T-cell (primary cell): Measurements from ENCODE around the gene THRA. TPM values are rescaled to one million over a fixed set of nuclear protein-coding genes. Genes with fewer than 3 reads are reported as not detected.

Source experiments
- ATAC-seq, 4 experiments: fragments of 200-7000 bp in 3 of 4; fragments of 150-1000 bp in 1 of 4; cut with Tn5 transposase; replicated peaks in 1 of 4; 1 replicate in 3 of 4; 2 replicates in 1 of 4; pipeline ENCODE4 v1.10.0; 2021; ENCODE audit warnings: moderate library complexity in 3 of 4, mild to moderate bottlenecking in 2 of 4, moderate number of reproducible peaks in 1 of 4
- CTCF ChIA-PET, 2 donors: fragments of 300-600 bp; sonication (Branson Sonifier 250); formaldehyde crosslinking; loops; one replicate each; lab custom pipeline; 2022; ENCODE audit warnings: antibody characterized with exemption in 2 of 2; lab: Charles Lee
- POLR2A ChIA-PET, 2 donors: fragments of 300-600 bp; sonication (Branson Sonifier 250); formaldehyde crosslinking; loops; one replicate each; lab custom pipeline; 2022; ENCODE audit warnings: antibody characterized with exemption in 2 of 2; lab: Charles Lee
- DNase-seq, 35 experiments: peaks; one replicate each; pipeline versions ENCODE4 v3.0.0 to v3.0.0-alpha.2; 2013 to 2023
- H3K27ac ChIP-seq: one replicate; pipeline ENCODE4 v1.5.1; 2013; ENCODE audit warnings: low read length
- H3K27me3 ChIP-seq, 2 experiments: replicated peaks in 1 of 2; 1 replicate in 1 of 2; 2 replicates in 1 of 2; pipeline versions ENCODE4 v1.6.1 to v1.7.0; 2013; ENCODE audit warnings: low read length in 1 of 2, mixed read lengths in 1 of 2; ENCODE audit not compliant: control insufficient read depth in 2 of 2, insufficient read depth in 2 of 2; ENCODE audit errors: extremely low read depth in 1 of 2
- H3K36me3 ChIP-seq, 2 donors: 1 replicate in 1 of 2; 2 replicates in 1 of 2; pipeline versions ENCODE4 v1.6.1 to v1.7.0; 2013; ENCODE audit warnings: low read length in 1 of 2; ENCODE audit not compliant: control insufficient read depth in 2 of 2, insufficient read depth in 1 of 2; ENCODE audit errors: extremely low read depth in 1 of 2
- H3K4me1 ChIP-seq, 2 experiments: 1 replicate in 1 of 2; 2 replicates in 1 of 2; pipeline versions ENCODE4 v1.6.1 to v1.7.0; 2013; ENCODE audit warnings: low read length in 2 of 2, mixed read lengths in 1 of 2; ENCODE audit not compliant: insufficient read depth in 2 of 2, control insufficient read depth in 1 of 2; ENCODE audit errors: extremely low read depth in 1 of 2
- H3K4me3 ChIP-seq, 2 donors: 1 replicate in 1 of 2; 2 replicates in 1 of 2; pipeline versions ENCODE4 v1.5.1 to v1.7.0; 2013; ENCODE audit warnings: mild to moderate bottlenecking in 2 of 2, low read length in 1 of 2, moderate library complexity in 1 of 2; ENCODE audit not compliant: control insufficient read depth in 1 of 2; ENCODE audit errors: extremely low read depth in 1 of 2
- H3K9me3 ChIP-seq: 2 replicates; pipeline ENCODE4 v1.7.0; 2013
- H3K27ac Mint-ChIP-seq, 2 donors: one replicate each; pipeline ENCODE4 v1.8.0; 2020 to 2021; ENCODE audit warnings: mild to moderate bottlenecking in 2 of 2, mixed read lengths in 2 of 2
- H3K27me3 Mint-ChIP-seq, 2 donors: one replicate each; pipeline ENCODE4 v1.8.0; 2021 to 2022; ENCODE audit warnings: mixed read lengths in 2 of 2
- H3K36me3 Mint-ChIP-seq: one replicate; pipeline ENCODE4 v1.8.0; 2021; ENCODE audit warnings: mixed read lengths
- H3K4me1 Mint-ChIP-seq, 3 donors: one replicate each; pipeline ENCODE4 v1.8.0; 2020 to 2022; ENCODE audit warnings: mixed read lengths in 3 of 3, mild to moderate bottlenecking in 1 of 3
- H3K4me3 Mint-ChIP-seq, 3 donors: one replicate each; pipeline ENCODE4 v1.8.0; 2020 to 2022; ENCODE audit warnings: mild to moderate bottlenecking in 3 of 3, mixed read lengths in 3 of 3, moderate library complexity in 3 of 3
- H3K9me3 Mint-ChIP-seq, 3 donors: one replicate each; pipeline ENCODE4 v1.8.0; 2020 to 2022; ENCODE audit warnings: mixed read lengths in 3 of 3
- WGBS: methylation state at CpG from one replicate; pipeline ENCODE4 v1.1.5; 2013; ENCODE audit warnings: missing lambda C conversion rate; ENCODE audit not compliant: insufficient coverage; 5-methylcytosine and 5-hydroxymethylcytosine counted together
- total RNA-seq, 35 experiments: library from RNA in 6 of 35; stranded (reverse) in 6 of 35; fragments of 120-200 nt in 1 of 35; gene quantifications; one replicate each; pipeline versions ENCODE4 v1.2.1 to v1.2.4 and lab custom pipeline; 2013 to 2026

THRA gene
- total RNA-seq, 5 donors from 2014 or later (not counting 1 experiment from before 2014, with no cell fraction given) = 30.4 to 54.0 (median 48.9) TPM

DNA sequence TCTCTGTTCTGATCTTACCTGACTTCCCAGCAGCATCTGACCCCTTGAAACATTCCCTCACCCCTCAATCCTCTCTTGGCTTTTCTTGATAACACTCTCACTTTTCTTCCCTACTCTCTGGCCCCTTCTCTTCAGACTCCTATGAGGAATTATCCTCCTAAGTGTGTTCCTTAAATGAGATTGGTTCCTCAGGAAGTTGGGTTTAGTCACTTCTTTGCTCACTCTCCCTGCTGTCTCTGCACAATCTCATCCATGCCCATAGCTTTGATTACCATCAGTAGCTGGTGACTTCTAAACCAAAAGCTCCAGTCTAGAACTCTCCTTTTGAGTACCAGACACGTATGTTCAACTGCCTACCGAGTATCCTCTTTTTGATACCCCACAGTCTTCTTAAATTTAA, 21.6 kb upstream of the THRA start:
- no peak overlapping the region for H3K27ac Mint-ChIP-seq
- CTCF ChIA-PET = no interaction called here
- ATAC-seq (no peak), DNase-seq (no peak)
- peaks cover 0 to 7% (median 0%) of the 10 kb centered on the region in 3 donors for H3K4me1 Mint-ChIP-seq
- no peaks in the 10 kb centered on the region for H3K27me3 ChIP-seq
- H3K27me3 Mint-ChIP-seq = no peaks in the 10 kb centered on the region
- peaks cover 0 to 18% of the 10 kb centered on the region in 2 donors for H3K36me3 ChIP-seq
- H3K36me3 Mint-ChIP-seq = peaks cover 3% of the 10 kb centered on the region
- no peaks in the 10 kb centered on the region for H3K9me3 Mint-ChIP-seq
- H3K9me3 ChIP-seq = no peaks in the 10 kb centered on the region
- POLR2A ChIA-PET = interaction anchor here in 1 of 2 donors (0.6 kb wide), 1 partner anchor 196 kb away, joined by 3 read pairs; no protein-coding TSS in a partner anchor
- H3K27ac ChIP-seq = no peak overlapping the region
- H3K4me3 Mint-ChIP-seq = no peak overlapping the region
- H3K4me1 ChIP-seq = no peaks in the 10 kb centered on the region
- 92% methylated on average over 2 of the region's 2 CpGs for WGBS
- no peak overlapping the region for H3K4me3 ChIP-seq

DNA sequence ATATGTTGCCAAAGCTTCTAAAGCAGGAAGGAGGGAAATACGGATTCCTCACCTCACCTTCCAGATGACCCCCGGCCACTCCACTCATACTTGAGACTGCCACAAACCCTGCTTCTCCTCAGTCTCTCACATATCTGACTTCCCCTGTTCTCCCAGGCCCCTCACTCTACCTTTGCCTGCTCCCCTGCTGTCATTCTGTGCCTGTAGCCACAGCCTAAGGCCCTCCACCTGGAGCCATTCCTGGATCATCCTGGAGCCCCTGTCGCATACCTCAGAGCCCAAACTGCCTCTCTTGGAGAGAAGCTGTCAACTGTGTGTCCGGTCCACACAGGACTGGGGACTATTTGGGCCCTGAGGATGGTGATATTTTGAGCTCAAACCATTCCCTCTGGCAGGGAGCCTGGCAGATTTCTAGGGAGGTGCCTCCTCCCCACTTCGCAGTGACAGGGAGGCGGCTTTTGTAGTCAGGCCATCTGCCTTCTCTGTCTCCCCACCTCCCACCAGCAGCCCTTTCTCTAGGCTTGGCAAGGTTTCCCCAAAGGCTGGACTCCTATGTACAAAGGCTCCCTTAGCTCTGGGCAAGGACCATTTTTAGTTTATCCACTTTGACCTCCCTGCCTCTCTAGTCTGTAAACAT, 6.3 kb upstream of the THRA start:
- ATAC-seq = no peak
- Mint-ChIP-seq H3K27me3 (peaks cover 0 to 7% of the 10 kb centered on the region in 2 donors), H3K4me3 (no peak overlapping the region), H3K4me1 (peaks cover 12 to 18% (median 18%) of the 10 kb centered on the region in 3 donors), H3K27ac (no peak overlapping the region), H3K36me3 (peaks cover 9% of the 10 kb centered on the region), H3K9me3 (no peaks in the 10 kb centered on the region)
- ChIA-PET POLR2A (no interaction called here), CTCF (interaction anchor here in 1 of 2 donors (0.6 kb wide), 1 partner anchor 117 kb away, joined by 7 read pairs; no protein-coding TSS in a partner anchor)
- peaks cover 0 to 25% of the 10 kb centered on the region in 2 experiments for H3K27me3 ChIP-seq
- H3K27ac ChIP-seq = no peak overlapping the region
- no peak for DNase-seq
- H3K4me3 ChIP-seq = no peak overlapping the region
- H3K9me3 ChIP-seq = no peaks in the 10 kb centered on the region
- 78% methylated on average over 4 of the region's 6 CpGs for WGBS
- H3K36me3 ChIP-seq = peaks cover 0 to 11% of the 10 kb centered on the region in 2 donors
- peaks cover 0 to 15% of the 10 kb centered on the region in 2 experiments for H3K4me1 ChIP-seq

DNA sequence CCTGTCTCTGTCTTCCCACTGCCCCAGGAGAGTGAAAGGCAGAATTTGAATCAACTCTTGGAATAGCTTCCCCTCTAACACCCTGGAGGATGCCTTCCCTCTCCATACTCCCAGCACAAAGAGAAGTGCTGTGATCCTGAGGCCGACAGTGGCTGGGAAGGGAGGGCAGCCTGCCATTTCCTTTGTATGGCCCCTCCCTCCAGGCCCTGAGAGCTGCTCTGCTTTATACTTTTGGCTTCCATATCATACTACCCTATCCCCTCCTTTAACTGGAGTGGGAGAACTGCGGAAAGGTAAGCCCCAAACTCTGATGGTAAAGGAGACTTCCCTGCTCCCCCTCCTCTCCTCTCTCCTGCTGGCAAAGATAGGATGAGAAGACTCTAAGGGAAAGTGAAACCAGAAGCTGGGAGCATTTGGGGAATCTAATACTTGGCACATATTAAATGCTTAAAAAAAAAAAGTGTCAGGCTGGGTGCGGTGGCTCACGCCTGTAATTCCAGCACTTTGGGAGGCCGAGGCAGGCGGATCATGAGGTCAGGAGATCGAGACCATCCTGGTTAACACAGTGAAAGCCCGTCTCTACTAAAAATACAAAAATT, 4.5 kb upstream of the THRA start:
- peaks cover 0 to 7% of the 10 kb centered on the region in 2 donors for H3K27me3 Mint-ChIP-seq
- WGBS = no CpG with 5 or more reads among the region's 8 CpGs
- ATAC-seq (no peak), DNase-seq (no peak)
- Histone ChIP-seq H3K4me1 (peaks cover 2 to 20% of the 10 kb centered on the region in 2 experiments), H3K27me3 (peaks cover 0 to 29% of the 10 kb centered on the region in 2 experiments), H3K27ac (no peak overlapping the region), H3K9me3 (no peaks in the 10 kb centered on the region), H3K36me3 (peaks cover 0 to under 1% of the 10 kb centered on the region in 2 donors), H3K4me3 (no peak overlapping the region)
- POLR2A ChIA-PET = no interaction called here
- H3K27ac Mint-ChIP-seq = no peak overlapping the region
- peaks cover 3% of the 10 kb centered on the region for H3K36me3 Mint-ChIP-seq
- peaks cover 18 to 26% (median 23%) of the 10 kb centered on the region in 3 donors for H3K4me1 Mint-ChIP-seq
- CTCF ChIA-PET = interaction anchor here (0.5 to 1.8 kb wide), 2 partner anchors 17 to 141 kb away, joined by 3 to 7 read pairs; no protein-coding TSS in a partner anchor
- H3K4me3 Mint-ChIP-seq = no peak overlapping the region
- no peaks in the 10 kb centered on the region for H3K9me3 Mint-ChIP-seq

DNA sequence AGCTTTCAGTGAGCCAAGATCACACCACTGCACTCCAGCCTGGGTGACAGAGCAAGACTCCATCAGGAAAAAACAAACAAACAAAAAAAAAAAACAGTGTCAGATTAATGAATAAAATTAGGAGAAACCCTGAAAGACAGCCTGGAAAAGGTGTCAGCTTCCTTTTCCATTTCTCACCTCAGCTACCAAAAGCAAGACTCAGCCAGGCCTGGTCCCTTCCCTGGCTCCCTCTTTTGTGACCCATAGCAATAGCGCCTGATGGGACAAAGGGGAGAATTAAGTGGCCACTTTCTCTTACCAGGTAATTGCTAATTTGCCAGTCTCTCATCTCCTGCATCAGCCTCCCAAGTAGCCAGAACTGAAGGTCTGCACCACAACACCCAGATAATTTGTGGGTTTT, 3.9 kb upstream of the THRA start:
- no peak overlapping the region for H3K27ac Mint-ChIP-seq
- no CpG with 5 or more reads among the region's 1 CpG for WGBS
- Histone ChIP-seq H3K27ac (no peak overlapping the region), H3K36me3 (no peaks in the 10 kb centered on the region), H3K27me3 (peaks cover 0 to 29% of the 10 kb centered on the region in 2 experiments), H3K4me3 (no peak overlapping the region), H3K4me1 (peaks cover 3 to 20% of the 10 kb centered on the region in 2 experiments), H3K9me3 (no peaks in the 10 kb centered on the region)
- no peak for ATAC-seq
- no peak for DNase-seq
- POLR2A ChIA-PET = no interaction called here
- peaks cover 19 to 26% (median 24%) of the 10 kb centered on the region in 3 donors for H3K4me1 Mint-ChIP-seq
- H3K4me3 Mint-ChIP-seq = no peak overlapping the region
- H3K9me3 Mint-ChIP-seq = no peaks in the 10 kb centered on the region
- CTCF ChIA-PET = interaction anchor here (0.5 to 1.8 kb wide), 5 partner anchors 13 to 1725 kb away, joined by 3 to 7 read pairs (median 3); no protein-coding TSS in a partner anchor
- peaks cover 0 to 7% of the 10 kb centered on the region in 2 donors for H3K27me3 Mint-ChIP-seq
- peaks cover 3% of the 10 kb centered on the region for H3K36me3 Mint-ChIP-seq

DNA sequence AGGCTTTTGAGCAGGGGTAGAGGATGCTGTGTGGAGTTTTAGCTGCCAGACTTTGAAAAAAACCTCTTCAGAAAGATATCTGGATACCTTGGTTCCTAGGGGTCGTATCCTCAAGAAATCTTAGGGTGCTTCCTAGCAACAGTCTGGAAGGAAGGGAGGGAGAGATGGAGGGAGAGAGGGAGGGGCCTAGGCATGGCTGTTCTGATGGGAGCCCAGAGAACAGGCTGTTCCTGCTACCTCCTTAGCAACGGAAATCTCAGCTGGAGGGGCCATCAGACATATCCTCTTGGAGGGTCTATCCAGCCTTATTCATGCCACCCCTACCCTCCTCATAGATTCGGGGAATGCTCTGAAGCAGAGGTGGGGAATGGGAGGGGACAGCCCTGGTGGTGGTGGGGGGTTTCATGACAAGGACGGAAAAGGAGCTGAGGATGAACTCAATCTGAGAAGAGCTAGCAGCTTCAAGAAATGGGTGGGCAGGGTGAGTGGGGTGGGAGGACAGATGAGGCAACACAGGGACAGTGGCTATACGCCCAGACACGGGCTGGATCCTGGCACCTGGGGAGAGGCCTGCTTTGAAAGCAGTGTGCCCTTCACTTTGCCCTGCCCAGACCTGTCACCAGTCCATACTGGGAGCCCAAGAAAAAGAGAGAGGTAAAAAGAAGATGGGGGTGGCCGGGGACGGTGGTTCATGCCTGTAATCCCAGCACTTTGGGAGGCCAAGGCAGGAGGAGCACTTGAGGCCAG, 2.9 kb upstream of the THRA start:
- ATAC-seq (no peak), DNase-seq (no peak)
- peaks cover 0 to 29% of the 10 kb centered on the region in 2 experiments for H3K27me3 ChIP-seq
- Mint-ChIP-seq H3K27me3 (peaks cover 0 to 7% of the 10 kb centered on the region in 2 donors), H3K27ac (no peak overlapping the region), H3K36me3 (no peaks in the 10 kb centered on the region), H3K4me1 (peaks cover 24 to 27% (median 26%) of the 10 kb centered on the region in 3 donors), H3K9me3 (no peaks in the 10 kb centered on the region), H3K4me3 (no peak overlapping the region)
- no peak overlapping the region for H3K4me3 ChIP-seq
- ChIA-PET POLR2A (interaction anchor here (0.5 to 0.6 kb wide), 3 partner anchors 53 to 115 kb away, joined by 4 to 6 read pairs (median 6); no protein-coding TSS in a partner anchor), CTCF (interaction anchor here (0.6 to 3.7 kb wide), 7 partner anchors 14 to 527 kb away, joined by 3 to 15 read pairs (median 3); partner anchors contain the start of gene NR1D1 (in 1 of the 2))
- H3K27ac ChIP-seq = no peak overlapping the region
- H3K9me3 ChIP-seq = no peaks in the 10 kb centered on the region
- no peaks in the 10 kb centered on the region for H3K36me3 ChIP-seq
- peaks cover 12 to 24% of the 10 kb centered on the region in 2 experiments for H3K4me1 ChIP-seq
- 67% methylated on average over 4 of the region's 8 CpGs for WGBS
